ENCODE measurements around the gene WNT7A.

DNA sequence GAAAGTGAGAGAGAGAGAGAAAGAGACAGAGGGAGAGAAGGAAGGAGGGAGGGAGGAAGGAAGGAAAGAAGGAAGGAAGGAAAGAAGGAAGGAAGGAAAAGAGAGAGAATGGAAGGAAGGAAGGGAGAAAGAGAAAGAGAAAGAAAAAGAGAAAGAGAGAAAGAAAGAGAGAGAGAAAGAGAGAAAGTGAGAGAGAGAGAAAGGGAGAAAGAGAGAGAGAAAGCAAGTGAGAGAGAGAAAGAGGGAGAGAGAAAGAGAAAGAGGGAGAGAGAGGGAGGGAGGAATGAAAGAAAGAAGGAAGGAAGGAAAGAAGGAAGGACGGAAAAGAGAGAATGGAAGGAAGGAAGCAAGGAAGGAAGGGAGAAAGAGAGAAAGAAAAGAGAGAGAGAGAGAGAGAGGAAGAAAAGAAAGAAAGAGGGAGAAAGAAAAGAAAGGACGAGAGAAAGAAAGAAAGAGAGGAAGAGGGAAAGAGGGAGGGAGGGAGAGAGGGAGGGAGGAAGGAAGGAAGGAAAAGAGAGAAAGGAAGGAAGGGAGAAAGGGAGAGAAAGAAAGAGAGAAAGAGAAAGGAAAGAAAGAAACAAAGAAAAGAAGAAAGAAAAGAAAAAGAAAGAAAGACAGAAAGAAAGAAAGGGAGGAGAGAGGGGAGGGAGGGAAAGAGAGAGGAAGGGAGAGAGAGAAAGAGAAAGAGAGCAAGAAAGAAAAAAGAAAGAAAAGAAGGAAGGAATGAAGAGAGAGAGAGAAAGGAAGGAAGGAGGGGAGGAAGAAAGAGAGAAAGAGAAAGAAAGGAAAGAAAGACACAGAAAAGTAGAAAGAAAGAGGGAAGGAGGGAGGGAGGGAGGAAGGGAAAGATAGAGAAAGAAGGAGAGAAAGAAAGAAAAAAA, 10.8 kb downstream of the WNT7A start:
- TF ChIP-seq TAF1 (IDR thresholded peaks at IDR 0.05; ENCODE audit: borderline replicate concordance, insufficient read depth, low read length), result no peak
- TF ChIP-seq POLR2AphosphoS5 (IDR thresholded peaks at IDR 0.05; ENCODE audit: low read depth, low read length), result no peak
- TF ChIP-seq REST (IDR thresholded peaks at IDR 0.05; ENCODE audit: insufficient read depth in 1 of 2, low read depth in 2 of 2, low read length in 2 of 2), result no peak
- no peak for TF ChIP-seq SIN3A (IDR thresholded peaks at IDR 0.05; ENCODE audit: borderline replicate concordance, insufficient read depth, low read length)
- TF ChIP-seq FOXP2 (optimal IDR thresholded peaks at IDR 0.05; ENCODE audit: borderline replicate concordance, extremely low read depth, extremely low read length, insufficient read depth), result no peak

Measured in PFSK-1 (cell line).